ENCODE data around the gene CNTNAP5.

The CNTNAP5 gene

DNA sequence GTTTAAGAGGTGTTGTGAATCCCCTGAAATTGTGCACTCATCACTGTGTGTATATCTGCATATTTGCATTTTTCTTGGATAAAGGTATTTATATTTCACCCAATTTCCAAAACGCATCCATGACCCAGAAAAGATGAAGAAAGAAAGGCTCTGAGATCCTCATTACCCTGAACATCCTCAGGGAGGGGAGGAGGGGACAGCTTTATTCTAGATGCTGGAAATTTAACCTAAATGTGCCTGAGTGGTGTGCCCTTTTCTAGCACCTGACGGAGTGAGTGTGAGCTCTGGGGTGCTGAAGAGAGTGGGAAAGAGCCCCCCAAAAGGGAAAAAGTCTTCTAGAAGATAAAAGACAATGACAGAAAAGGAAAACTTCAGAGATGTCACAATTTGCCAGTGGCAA lies 20.8 kb downstream of the CNTNAP5 start:
- no peaks in the 10 kb centered on the region for H3K4me1 Mint-ChIP-seq
- DNase-seq (ENCODE audit: low spot score in 2 of 2) = no peak
- H3K27ac Mint-ChIP-seq = no peak overlapping the region
- no peak for ATAC-seq
- no peak overlapping the region for H3K4me3 Mint-ChIP-seq
- H3K9me3 Mint-ChIP-seq = peaks cover 15% of the 10 kb centered on the region
- no peaks in the 10 kb centered on the region for H3K36me3 Mint-ChIP-seq

GRCh38 chr2:124046332-124046731 lies 21.2 kb downstream of the CNTNAP5 start:
- Mint-ChIP-seq H3K9me3 (peaks cover 15% of the 10 kb centered on the region), H3K36me3 (no peaks in the 10 kb centered on the region), H3K4me3 (no peak overlapping the region), H3K4me1 (no peaks in the 10 kb centered on the region), H3K27ac (no peak overlapping the region)
- DNase-seq (ENCODE audit: low spot score in 2 of 2) = no peak
- no peak for ATAC-seq

DNA sequence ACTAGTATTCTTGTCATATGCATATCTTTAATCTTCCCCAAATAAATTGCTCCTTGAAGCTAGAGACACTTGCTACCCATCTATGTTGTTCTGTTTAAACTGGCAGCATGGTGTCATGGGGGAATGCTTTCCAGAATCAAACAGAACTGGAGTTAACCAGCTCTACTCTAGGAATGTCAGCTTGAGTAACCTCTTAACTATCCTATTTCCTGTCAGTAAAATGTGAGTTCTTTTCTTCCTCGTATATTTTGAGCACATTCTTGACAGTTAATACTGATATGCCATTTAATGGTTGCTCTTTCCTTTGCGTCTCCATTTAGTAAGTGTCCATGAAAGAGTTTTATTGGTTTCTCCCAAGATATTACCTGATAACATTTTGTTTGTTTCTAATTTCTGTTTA lies 23.0 kb downstream of the CNTNAP5 start:
- H3K4me3 Mint-ChIP-seq = no peak overlapping the region
- H3K27ac Mint-ChIP-seq = no peak overlapping the region
- H3K36me3 Mint-ChIP-seq = no peaks in the 10 kb centered on the region

GRCh38 chr2:124048664-124049063 lies 23.6 kb downstream of the CNTNAP5 start:
- no peak overlapping the region for H3K4me3 Mint-ChIP-seq
- no peak for ATAC-seq
- DNase-seq (ENCODE audit: low spot score in 2 of 2) = no peak
- H3K9me3 Mint-ChIP-seq = peaks cover 11% of the 10 kb centered on the region
- no peaks in the 10 kb centered on the region for H3K36me3 Mint-ChIP-seq
- no peak overlapping the region for H3K27ac Mint-ChIP-seq
- H3K4me1 Mint-ChIP-seq = no peaks in the 10 kb centered on the region

More for the DNA sequence above, 23.0 kb downstream of the CNTNAP5 start:
- Mint-ChIP-seq H3K4me1 (no peaks in the 10 kb centered on the region), H3K9me3 (peaks cover 15% of the 10 kb centered on the region)
- ATAC-seq (no peak), DNase-seq (ENCODE audit: low spot score in 2 of 2) (no peak)

GRCh38 chr2:124049136-124049535 lies 24.0 kb downstream of the CNTNAP5 start:
- no peak for DNase-seq (ENCODE audit: low spot score in 2 of 2)
- H3K36me3 Mint-ChIP-seq = no peaks in the 10 kb centered on the region
- no peak overlapping the region for H3K27ac Mint-ChIP-seq
- no peak for ATAC-seq
- H3K4me3 Mint-ChIP-seq = no peak overlapping the region
- H3K4me1 Mint-ChIP-seq = no peaks in the 10 kb centered on the region
- peaks cover 8% of the 10 kb centered on the region for H3K9me3 Mint-ChIP-seq

- no peaks in the 10 kb centered on the region for H3K4me1 Mint-ChIP-seq
- no peak overlapping the region for H3K4me3 Mint-ChIP-seq
- DNase-seq (ENCODE audit: low spot score in 2 of 2) = no peak
- no peak overlapping the region for H3K27ac Mint-ChIP-seq
- no peak for ATAC-seq
- H3K36me3 Mint-ChIP-seq = no peaks in the 10 kb centered on the region
- peaks cover 12% of the 10 kb centered on the region for H3K9me3 Mint-ChIP-seq
These were observed 25.9 kb downstream of the CNTNAP5 start for GRCh38 chr2:124050833-124051497.

DNA sequence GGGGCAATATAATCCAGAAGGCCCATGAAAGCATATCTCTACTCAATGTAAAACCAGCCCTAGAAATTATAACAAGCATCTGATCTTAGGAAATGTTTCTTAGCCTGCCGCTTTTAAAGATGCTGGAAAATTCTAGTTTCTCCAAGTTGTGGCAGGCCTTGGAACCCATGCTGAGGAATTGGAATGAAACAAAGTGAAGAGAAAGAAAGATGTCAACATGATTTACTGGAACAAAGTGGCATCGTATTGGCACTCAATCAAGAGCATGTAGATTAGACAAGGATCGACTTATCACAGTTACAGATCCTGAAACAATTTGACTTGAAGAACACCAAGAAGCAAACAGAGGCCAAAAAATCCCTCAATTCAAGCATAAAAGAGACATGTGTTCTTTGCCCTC lies 28.7 kb downstream of the CNTNAP5 start:
- ATAC-seq = no peak
- Mint-ChIP-seq H3K36me3 (no peaks in the 10 kb centered on the region), H3K4me3 (no peak overlapping the region), H3K4me1 (no peaks in the 10 kb centered on the region), H3K27ac (no peak overlapping the region), H3K9me3 (peaks cover 15% of the 10 kb centered on the region)
- no peak for DNase-seq (ENCODE audit: low spot score in 2 of 2)

DNA sequence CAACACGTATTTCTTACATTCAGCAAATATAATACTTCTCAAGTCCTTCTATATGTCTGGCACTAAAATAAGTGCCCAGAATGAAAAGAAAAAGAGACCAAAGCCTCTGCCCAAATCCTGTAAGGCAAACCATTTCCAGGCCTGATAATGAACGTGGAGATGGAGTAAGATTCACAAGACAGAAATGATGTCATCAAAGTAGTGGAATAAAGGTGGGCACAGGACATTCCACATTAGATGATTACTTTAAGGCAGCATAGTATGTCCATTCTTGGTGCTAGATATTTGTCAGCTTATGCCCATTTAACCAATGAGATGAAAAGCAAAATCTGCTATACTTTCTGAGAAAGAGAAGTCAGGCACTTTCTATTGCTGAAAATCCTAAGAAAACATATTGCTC lies 38.5 kb downstream of the CNTNAP5 start:
- Mint-ChIP-seq H3K4me3 (no peak overlapping the region), H3K9me3 (peaks cover 12% of the 10 kb centered on the region), H3K4me1 (no peaks in the 10 kb centered on the region), H3K27ac (no peak overlapping the region), H3K36me3 (no peaks in the 10 kb centered on the region)
- DNase-seq (ENCODE audit: low spot score in 2 of 2) = no peak
- no peak for ATAC-seq

- H3K4me3 Mint-ChIP-seq = no peak overlapping the region
- no peak for DNase-seq (ENCODE audit: low spot score in 2 of 2)
- ATAC-seq = no peak
- no peak overlapping the region for H3K27ac Mint-ChIP-seq
- H3K4me1 Mint-ChIP-seq = no peaks in the 10 kb centered on the region
- peaks cover 22% of the 10 kb centered on the region for H3K9me3 Mint-ChIP-seq
- H3K36me3 Mint-ChIP-seq = no peaks in the 10 kb centered on the region
These were observed 40.5 kb downstream of the CNTNAP5 start for GRCh38 chr2:124065636-124066035.

- Mint-ChIP-seq H3K36me3 (no peaks in the 10 kb centered on the region), H3K9me3 (peaks cover 27% of the 10 kb centered on the region), H3K4me1 (no peaks in the 10 kb centered on the region), H3K4me3 (no peak overlapping the region), H3K27ac (no peak overlapping the region)
- DNase-seq (ENCODE audit: low spot score in 2 of 2) (no peak), ATAC-seq (no peak)
These were observed 41.7 kb downstream of the CNTNAP5 start for GRCh38 chr2:124066776-124067175.

GRCh38 chr2:124079045-124079444 lies 54.0 kb downstream of the CNTNAP5 start:
- peaks cover 8% of the 10 kb centered on the region for H3K9me3 Mint-ChIP-seq
- H3K36me3 Mint-ChIP-seq = no peaks in the 10 kb centered on the region
- DNase-seq (ENCODE audit: low spot score in 2 of 2) = no peak
- ATAC-seq = no peak
- H3K4me3 Mint-ChIP-seq = no peak overlapping the region
- H3K4me1 Mint-ChIP-seq = no peaks in the 10 kb centered on the region
- no peak overlapping the region for H3K27ac Mint-ChIP-seq

DNA sequence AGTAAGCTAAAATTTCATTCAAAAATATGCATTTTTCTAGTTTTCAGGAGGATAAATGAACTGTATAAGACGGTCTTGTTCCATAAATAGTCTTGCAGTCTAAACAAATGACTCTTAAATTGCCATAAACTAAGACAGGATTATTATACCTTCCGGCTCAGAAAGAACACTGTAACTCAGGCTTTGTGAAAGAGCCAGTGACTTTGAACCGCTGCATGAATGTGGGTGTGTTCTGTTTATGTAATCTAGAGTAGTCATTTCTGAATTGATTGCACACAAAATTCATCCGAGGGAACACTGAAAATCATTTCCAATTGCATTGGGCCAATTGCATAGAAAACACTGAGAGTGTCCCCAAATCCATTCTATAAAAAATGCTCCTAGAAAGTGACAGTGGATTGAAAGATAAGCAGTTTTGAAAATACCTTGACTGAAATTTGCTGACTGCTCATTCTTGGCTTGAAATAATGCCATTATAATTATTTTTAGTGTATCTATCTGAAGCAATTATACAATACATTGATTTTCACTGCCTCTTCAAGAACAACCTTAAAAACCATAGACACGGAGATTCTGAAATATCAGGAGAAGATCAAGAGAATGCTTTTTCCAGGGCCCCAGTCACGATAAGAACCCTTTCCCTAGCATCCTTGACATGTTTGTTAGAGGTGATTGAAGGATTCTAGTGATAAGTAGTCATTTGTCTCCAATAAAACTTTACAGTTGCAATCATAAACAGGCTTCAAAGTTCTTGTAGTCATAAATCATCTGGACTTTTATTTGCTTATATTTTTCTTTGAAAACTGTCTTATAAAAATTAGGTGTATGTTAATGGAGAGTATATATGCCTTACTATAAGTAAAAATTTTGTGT lies 55.4 kb downstream of the CNTNAP5 start:
- no peaks in the 10 kb centered on the region for H3K36me3 Mint-ChIP-seq

DNA sequence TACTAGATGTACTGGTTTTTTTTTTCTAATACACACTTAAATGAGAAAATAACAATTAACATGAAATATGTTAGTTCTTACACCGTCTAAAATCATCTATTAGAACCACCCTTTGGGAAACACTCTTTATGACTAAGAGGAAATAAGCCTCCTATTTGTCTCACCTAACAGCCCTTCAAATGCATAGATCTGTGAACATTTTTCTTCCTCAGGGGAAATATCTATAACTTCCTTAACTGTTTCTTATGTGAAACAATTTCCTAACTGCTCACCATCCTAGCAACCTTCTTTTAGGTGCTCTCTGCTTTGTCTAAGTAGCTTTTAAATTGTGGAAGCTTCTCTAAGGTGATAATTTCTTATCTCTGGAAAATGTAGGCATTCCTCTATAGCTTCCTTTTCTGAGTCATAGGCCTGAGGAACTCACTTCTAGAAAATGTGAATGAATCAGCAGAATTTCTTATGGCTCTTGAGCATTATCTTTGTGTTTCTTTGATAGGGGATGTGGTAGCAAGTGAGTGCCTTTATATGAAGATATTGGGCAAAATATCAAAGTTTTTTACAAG lies 56.1 kb downstream of the CNTNAP5 start:
- Mint-ChIP-seq H3K36me3 (no peaks in the 10 kb centered on the region), H3K4me1 (no peaks in the 10 kb centered on the region), H3K9me3 (peaks cover 14% of the 10 kb centered on the region), H3K27ac (no peak overlapping the region), H3K4me3 (no peak overlapping the region)
- ATAC-seq (no peak), DNase-seq (ENCODE audit: low spot score in 2 of 2) (no peak)

More for the DNA sequence above, 55.4 kb downstream of the CNTNAP5 start:
- no peaks in the 10 kb centered on the region for H3K4me1 Mint-ChIP-seq
- no peak overlapping the region for H3K27ac Mint-ChIP-seq
- ATAC-seq (no peak), DNase-seq (ENCODE audit: low spot score in 2 of 2) (no peak)
- H3K9me3 Mint-ChIP-seq = peaks cover 10% of the 10 kb centered on the region
- H3K4me3 Mint-ChIP-seq = no peak overlapping the region

DNA sequence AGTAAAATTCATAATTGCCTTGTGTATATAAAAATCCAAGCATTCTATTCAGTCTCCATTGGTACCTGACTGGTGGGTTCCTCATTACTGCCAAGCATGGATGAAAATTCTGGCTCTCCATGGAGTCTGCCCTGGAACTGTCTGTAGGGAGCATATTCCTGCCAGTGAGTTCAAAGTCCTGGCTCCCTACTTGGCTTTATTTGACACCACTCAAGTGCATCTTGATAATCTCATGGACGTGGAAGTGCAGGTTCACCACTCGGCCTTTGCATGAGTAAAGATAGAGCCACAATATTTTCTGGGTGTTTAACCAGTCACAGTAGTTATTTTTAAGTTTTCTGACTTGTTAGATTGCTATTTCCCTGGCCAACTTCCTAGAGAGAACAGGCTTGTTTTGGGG lies 63.5 kb downstream of the CNTNAP5 start:
- no peak for ATAC-seq

DNA sequence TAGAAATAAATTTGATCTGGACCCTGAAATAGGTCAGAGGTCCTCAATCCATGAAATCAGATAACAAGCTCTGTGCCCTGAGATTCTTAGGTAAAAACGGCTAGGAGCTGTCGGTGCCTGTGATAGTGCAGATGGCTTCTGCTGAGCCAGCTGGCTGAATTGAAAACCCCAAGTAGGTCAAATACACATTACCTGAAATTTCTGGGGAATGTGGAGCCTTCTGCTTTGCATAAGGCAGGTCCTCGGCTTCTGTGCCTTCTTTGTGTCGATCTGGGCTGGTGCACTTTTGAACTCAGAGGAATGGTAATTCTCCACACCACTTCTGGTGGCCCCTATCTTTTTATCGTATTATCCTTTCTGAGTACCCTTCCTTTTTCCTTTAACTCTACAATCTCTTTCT lies 66.6 kb downstream of the CNTNAP5 start:
- peaks cover 12% of the 10 kb centered on the region for H3K9me3 Mint-ChIP-seq
- H3K36me3 Mint-ChIP-seq = no peaks in the 10 kb centered on the region
- ATAC-seq (no peak), DNase-seq (ENCODE audit: low spot score in 2 of 2) (no peak)
- no peak overlapping the region for H3K4me3 Mint-ChIP-seq
- no peaks in the 10 kb centered on the region for H3K4me1 Mint-ChIP-seq
- H3K27ac Mint-ChIP-seq = no peak overlapping the region

More for the DNA sequence above, 63.5 kb downstream of the CNTNAP5 start:
- Mint-ChIP-seq H3K4me3 (no peak overlapping the region), H3K4me1 (no peaks in the 10 kb centered on the region), H3K27ac (no peak overlapping the region), H3K36me3 (no peaks in the 10 kb centered on the region), H3K9me3 (peaks cover 19% of the 10 kb centered on the region)
- DNase-seq (ENCODE audit: low spot score in 2 of 2) = no peak

GRCh38 chr2:124092651-124093050 lies 67.6 kb downstream of the CNTNAP5 start:
- no peak overlapping the region for H3K4me3 Mint-ChIP-seq
- DNase-seq (ENCODE audit: low spot score in 2 of 2) = no peak
- H3K27ac Mint-ChIP-seq = no peak overlapping the region
- no peaks in the 10 kb centered on the region for H3K4me1 Mint-ChIP-seq
- no peaks in the 10 kb centered on the region for H3K36me3 Mint-ChIP-seq
- no peak for ATAC-seq
- H3K9me3 Mint-ChIP-seq = peaks cover 14% of the 10 kb centered on the region

All from stimulated activated effector memory CD8-positive, alpha-beta T cell treated with anti-CD3 and anti-CD28 coated beads, Interleukin-12 subunit alpha, Interleukin-12 subunit beta, amount 100 ng/mL, for 72 hours (primary cell).